ENCODE results near the gene DEPDC4. TPM values are rescaled to one million over a fixed set of nuclear protein-coding genes. Genes with fewer than 3 reads are reported as not detected.
"Not testable (repeated sequence)": the region's sequence is repeated elsewhere in the genome, so short reads cannot be mapped to it uniquely, and the experiment has no call there.

DEPDC4 gene
- total RNA-seq, 1 donor from 2014 or later = 0.58 TPM

GRCh38 chr12:100265107-100265506 lies 1.8 kb downstream of the DEPDC4 start:
- not testable (repeated sequence) for DNase-seq (ENCODE audit: low spot score)

- no peak for DNase-seq (ENCODE audit: low spot score)
Observed at GRCh38 chr12:100263131-100263530, 3.7 kb downstream of the DEPDC4 start.

- DNase-seq (ENCODE audit: low spot score) = no peak
Observed at GRCh38 chr12:100258127-100258526, 8.8 kb downstream of the DEPDC4 start.

- DNase-seq (ENCODE audit: low spot score) = no peak
Observed at GRCh38 chr12:100254876-100255275, 12.0 kb downstream of the DEPDC4 start.

GRCh38 chr12:100253437-100253836 lies 13.4 kb downstream of the DEPDC4 start:
- no peak for DNase-seq (ENCODE audit: low spot score)

- no peak for DNase-seq (ENCODE audit: low spot score)
Observed at GRCh38 chr12:100251917-100252316, 15.0 kb downstream of the DEPDC4 start.

GRCh38 chr12:100249941-100250340 lies 16.9 kb downstream of the DEPDC4 start:
- DNase-seq (ENCODE audit: low spot score) = no peak

- DNase-seq (ENCODE audit: low spot score) = no peak
Observed at GRCh38 chr12:100248886-100249285, 18.0 kb downstream of the DEPDC4 start.

- no peak for DNase-seq (ENCODE audit: low spot score)
Observed at GRCh38 chr12:100247765-100248164, 19.1 kb downstream of the DEPDC4 start.

GRCh38 chr12:100243137-100243536 lies 23.7 kb downstream of the DEPDC4 start:
- no peak for DNase-seq (ENCODE audit: low spot score)

- no peak for DNase-seq (ENCODE audit: low spot score)
Observed at GRCh38 chr12:100239589-100239988, 27.3 kb downstream of the DEPDC4 start.

- no peak for DNase-seq (ENCODE audit: low spot score)
Observed at GRCh38 chr12:100238801-100239200, 28.1 kb downstream of the DEPDC4 start.

- DNase-seq (ENCODE audit: low spot score) = no peak
Observed at GRCh38 chr12:100234591-100235304, 32.1 kb downstream of the DEPDC4 start.

- no peak for DNase-seq (ENCODE audit: low spot score)
Observed at GRCh38 chr12:100234166-100234565, 32.7 kb downstream of the DEPDC4 start.

GRCh38 chr12:100231873-100232272 lies 35.0 kb downstream of the DEPDC4 start:
- DNase-seq (ENCODE audit: low spot score) = not testable (repeated sequence)

- no peak for DNase-seq (ENCODE audit: low spot score)
Observed at GRCh38 chr12:100229876-100230275, 37.0 kb downstream of the DEPDC4 start.

- DNase-seq (ENCODE audit: low spot score) = no peak
Observed at GRCh38 chr12:100229036-100229635, 37.7 kb downstream of the DEPDC4 start.

GRCh38 chr12:100225491-100225890 lies 41.4 kb downstream of the DEPDC4 start:
- DNase-seq (ENCODE audit: low spot score) = no peak

- DNase-seq (ENCODE audit: low spot score) = not testable (repeated sequence)
Observed at GRCh38 chr12:100222173-100222572, 44.7 kb downstream of the DEPDC4 start.

GRCh38 chr12:100221523-100221922 lies 45.4 kb downstream of the DEPDC4 start:
- DNase-seq (ENCODE audit: low spot score) = no peak

- DNase-seq (ENCODE audit: low spot score) = no peak
Observed at GRCh38 chr12:100219328-100220109, 47.4 kb downstream of the DEPDC4 start.

GRCh38 chr12:100216337-100216736 lies 50.5 kb downstream of the DEPDC4 start:
- DNase-seq (ENCODE audit: low spot score) = no peak

Measured in mesenteric fat pad (tissue), 1 donor.